Gastrocnemius medialis (tissue), 4 donors: ENCODE results near the gene KIF18A. TPM values are rescaled to one million over a fixed set of nuclear protein-coding genes. Genes with fewer than 3 reads are reported as not detected.
"Not testable (repeated sequence)": the region's sequence is repeated elsewhere in the genome, so short reads cannot be mapped to it uniquely, and the experiment has no call there.

ENCODE experiments used
- ATAC-seq, 2 donors: fragments of 150-250 bp; one replicate each; pipeline ENCODE4 v1.9.1; 2016
- DNase-seq, 2 donors: peaks; one replicate each; pipeline ENCODE4 v3.0.0-alpha.2; 2019
- H3K27ac ChIP-seq, 4 donors: fragments of 200-600 bp; sonication (generic); 1 replicate in 1 of 4; 2 replicates in 3 of 4; pipeline ENCODE4 v1.5.1; 2016 to 2018; ENCODE audit warnings: mild to moderate bottlenecking in 2 of 4, moderate library complexity in 1 of 4
- H3K27me3 ChIP-seq, 3 donors: fragments of 200-600 bp; sonication (generic) in 2 of 3; 1 replicate in 1 of 3; 2 replicates in 2 of 3; pipeline versions ENCODE4 v1.5.1 to v1.6.0; 2016 to 2019; ENCODE audit warnings: mild to moderate bottlenecking in 1 of 3, moderate library complexity in 1 of 3
- H3K36me3 ChIP-seq, 2 donors: fragments of 200-600 bp; sonication (generic) in 1 of 2; one replicate each; pipeline ENCODE4 v1.5.1; 2017 to 2018
- H3K4me1 ChIP-seq, 2 donors: fragments of 200-600 bp; sonication (generic) in 1 of 2; one replicate each; pipeline ENCODE4 v1.5.1; 2016 to 2017; ENCODE audit warnings: mild to moderate bottlenecking in 2 of 2
- H3K4me3 ChIP-seq, 4 donors: fragments of 200-600 bp; sonication (generic) in 3 of 4; 1 replicate in 1 of 4; 2 replicates in 3 of 4; pipeline ENCODE4 v1.5.1; 2016 to 2019; ENCODE audit warnings: mild to moderate bottlenecking in 2 of 4
- H3K9me3 ChIP-seq, 3 donors: fragments of 200-600 bp; sonication (generic) in 2 of 3; 1 replicate in 1 of 3; 2 replicates in 2 of 3; pipeline ENCODE4 v1.5.1; 2016 to 2019
- POLR2A ChIP-seq, 2 donors: fragments of 450-650 bp; IDR thresholded peaks; one replicate each; pipeline ENCODE4 v1.6.1; 2017; ENCODE audit warnings: antibody characterized with exemption in 2 of 2, mild to moderate bottlenecking in 2 of 2, moderate library complexity in 2 of 2
- in situ Hi-C, 4 donors: fragments of 200-750 bp; cut with MboI; loops; one replicate each; pipeline versions ENCODE4 v1.15.0 to v1.8.0; 2017; ENCODE audit warnings: low sequenced_read_pairs in 4 of 4
- intact Hi-C: fragments of 100-400 bp; cut with DNase I; formaldehyde crosslinking; loops from one replicate; pipeline ENCODE4 v1.15.1; 2023; ENCODE audit warnings: low total_unique reads
- total RNA-seq, 4 donors: library from RNA; depleted of rRNA; stranded (reverse); fragments of >200 nt; gene quantifications; one replicate each; pipeline versions ENCODE4 v1.1.0 to v1.2.3, GENCODE V29; 2016
- TF ChIP-seq, protein P1 (sequence below), 5 experiments: fragments of 450-650 bp in 3 of 5; fragments of 200-600 bp in 2 of 5; sonication (generic) in 2 of 5; IDR thresholded peaks in 4 of 5; conservative IDR thresholded peaks in 1 of 5; 1 replicate in 4 of 5; 2 replicates in 1 of 5; pipeline ENCODE4 v1.5.1; 2016 to 2019; ENCODE audit warnings: antibody characterized with exemption in 5 of 5, mild to moderate bottlenecking in 3 of 5, moderate library complexity in 3 of 5

Gene KIF18A
- total RNA-seq, 4 donors from 2014 or later: 0.10 to 0.41 (median 0.10) TPM

GRCh38 chr11:28105869-28106268 lies 2.1 kb downstream of the KIF18A start:
- DNase-seq: no peak
- intact Hi-C loops: loop anchor here (5.0 kb wide), 1 partner anchor 889 kb away; no protein-coding TSS in a partner anchor
- Histone ChIP-seq H3K27ac (no peak overlapping the region), H3K27me3 (no peaks in the 10 kb centered on the region), H3K4me1 (peaks cover 14 to 27% of the 10 kb centered on the region in 2 donors), H3K4me3 (no peak overlapping the region), H3K36me3 (no peaks in the 10 kb centered on the region), H3K9me3 (no peaks in the 10 kb centered on the region)
- in situ Hi-C loops: loop anchor here in 1 of 4 donors (25.0 kb wide), 1 partner anchor 594 kb away; the partner anchor contains the start of gene LIN7C
- ATAC-seq: no peak
- no peak for TF ChIP-seq POLR2A (IDR thresholded peaks at IDR 0.05)
- TF ChIP-seq, protein P1, sequence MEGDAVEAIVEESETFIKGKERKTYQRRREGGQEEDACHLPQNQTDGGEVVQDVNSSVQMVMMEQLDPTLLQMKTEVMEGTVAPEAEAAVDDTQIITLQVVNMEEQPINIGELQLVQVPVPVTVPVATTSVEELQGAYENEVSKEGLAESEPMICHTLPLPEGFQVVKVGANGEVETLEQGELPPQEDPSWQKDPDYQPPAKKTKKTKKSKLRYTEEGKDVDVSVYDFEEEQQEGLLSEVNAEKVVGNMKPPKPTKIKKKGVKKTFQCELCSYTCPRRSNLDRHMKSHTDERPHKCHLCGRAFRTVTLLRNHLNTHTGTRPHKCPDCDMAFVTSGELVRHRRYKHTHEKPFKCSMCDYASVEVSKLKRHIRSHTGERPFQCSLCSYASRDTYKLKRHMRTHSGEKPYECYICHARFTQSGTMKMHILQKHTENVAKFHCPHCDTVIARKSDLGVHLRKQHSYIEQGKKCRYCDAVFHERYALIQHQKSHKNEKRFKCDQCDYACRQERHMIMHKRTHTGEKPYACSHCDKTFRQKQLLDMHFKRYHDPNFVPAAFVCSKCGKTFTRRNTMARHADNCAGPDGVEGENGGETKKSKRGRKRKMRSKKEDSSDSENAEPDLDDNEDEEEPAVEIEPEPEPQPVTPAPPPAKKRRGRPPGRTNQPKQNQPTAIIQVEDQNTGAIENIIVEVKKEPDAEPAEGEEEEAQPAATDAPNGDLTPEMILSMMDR (IDR thresholded peaks at IDR 0.05 in 4 of 5, conservative IDR thresholded peaks at IDR 0.05 in 1 of 5): no peak

- intact Hi-C loops (loop anchor here (5.0 kb wide), 1 partner anchor 888 kb away; no protein-coding TSS in a partner anchor), in situ Hi-C loops (loop anchor here in 1 of 4 donors (25.0 kb wide), 1 partner anchor 593 kb away; the partner anchor contains the start of gene LIN7C)
- H3K27ac ChIP-seq: no peak overlapping the region
- TF ChIP-seq, protein P1 (IDR thresholded peaks at IDR 0.05 in 4 of 5, conservative IDR thresholded peaks at IDR 0.05 in 1 of 5): no peak
- no peak for TF ChIP-seq POLR2A (IDR thresholded peaks at IDR 0.05)
- H3K4me3 ChIP-seq: no peak overlapping the region
- no peaks in the 10 kb centered on the region for H3K27me3 ChIP-seq
- H3K9me3 ChIP-seq: no peaks in the 10 kb centered on the region
- peaks cover 10 to 21% of the 10 kb centered on the region in 2 donors for H3K4me1 ChIP-seq
- no peak for ATAC-seq
- DNase-seq: no peak
- H3K36me3 ChIP-seq: no peaks in the 10 kb centered on the region
Measured at GRCh38 chr11:28104984-28105383, 3.0 kb downstream of the KIF18A start.

- TF ChIP-seq, protein P1 (IDR thresholded peaks at IDR 0.05 in 4 of 5, conservative IDR thresholded peaks at IDR 0.05 in 1 of 5): no peak
- TF ChIP-seq POLR2A (IDR thresholded peaks at IDR 0.05): no peak
- Histone ChIP-seq H3K4me1 (peaks cover 5 to 16% of the 10 kb centered on the region in 2 donors), H3K27ac (no peak overlapping the region), H3K27me3 (no peaks in the 10 kb centered on the region), H3K36me3 (no peaks in the 10 kb centered on the region), H3K4me3 (no peak overlapping the region), H3K9me3 (no peaks in the 10 kb centered on the region)
- in situ Hi-C loops (loop anchor here in 1 of 4 donors (25.0 kb wide), 1 partner anchor 592 kb away; the partner anchor contains the start of gene LIN7C), intact Hi-C loops (no loop called here)
- ATAC-seq (no peak), DNase-seq (no peak)
Measured at GRCh38 chr11:28104425-28104824, 3.5 kb downstream of the KIF18A start.

- H3K4me3 ChIP-seq, H3K36me3 ChIP-seq, H3K27ac ChIP-seq, H3K27me3 ChIP-seq, intact Hi-C loops, H3K4me1 ChIP-seq, ATAC-seq, H3K9me3 ChIP-seq, DNase-seq: not testable (repeated sequence)
- in situ Hi-C loops: loop anchor here in 1 of 4 donors (25.0 kb wide), 1 partner anchor 590 kb away; the partner anchor contains the start of gene LIN7C
Measured at GRCh38 chr11:28102300-28102699, 5.7 kb downstream of the KIF18A start.

DNA sequence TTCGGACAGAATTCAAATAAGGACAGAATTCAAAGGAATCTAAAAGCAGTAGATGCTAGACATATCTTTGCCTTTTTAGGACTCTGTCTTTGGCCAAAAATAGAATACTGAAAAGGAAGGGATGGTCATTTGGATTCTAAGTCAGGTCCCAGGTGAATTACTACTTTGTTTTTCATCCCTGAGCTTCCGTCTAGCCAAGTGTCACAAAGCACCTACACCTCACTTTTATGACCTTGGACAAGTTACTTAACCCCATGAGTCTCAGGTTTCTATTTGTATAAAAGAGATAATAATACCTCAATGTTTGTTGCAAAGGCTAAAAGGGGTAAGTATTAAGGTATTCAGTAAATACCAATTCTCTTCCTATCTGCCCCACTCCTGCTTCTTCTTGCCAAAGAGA lies 7.3 kb downstream of the KIF18A start:
- TF ChIP-seq, protein P1 (IDR thresholded peaks at IDR 0.05 in 4 of 5, conservative IDR thresholded peaks at IDR 0.05 in 1 of 5): no peak
- no peak for TF ChIP-seq POLR2A (IDR thresholded peaks at IDR 0.05)
- intact Hi-C loops: no loop called here
- in situ Hi-C loops: loop anchor here in 1 of 4 donors (25.0 kb wide), 1 partner anchor 588 kb away; the partner anchor contains the start of gene LIN7C

More for the DNA sequence above, 7.3 kb downstream of the KIF18A start:
- no peak overlapping the region for H3K27ac ChIP-seq
- no peaks in the 10 kb centered on the region for H3K27me3 ChIP-seq
- no peak overlapping the region for H3K4me3 ChIP-seq
- H3K36me3 ChIP-seq: no peaks in the 10 kb centered on the region
- ATAC-seq (no peak), DNase-seq (no peak)
- no peaks in the 10 kb centered on the region for H3K4me1 ChIP-seq
- H3K9me3 ChIP-seq: no peaks in the 10 kb centered on the region
